Mesothelial cell of epicardium (in vitro differentiated cells): ENCODE data around the gene LMO1. TPM values are rescaled to one million over a fixed set of nuclear protein-coding genes. Genes with fewer than 3 reads are reported as not detected.

Source experiments
- DNase-seq, 2 experiments: peaks; one replicate each; pipeline ENCODE4 v3.0.0; 2021; ENCODE audit warnings: low spot score in 2 of 2; ENCODE audit not compliant: unreplicated experiment in 2 of 2
- H3K27ac Mint-ChIP-seq: 2 replicates; pipeline ENCODE4 v1.8.0; 2021; ENCODE audit warnings: mixed read lengths
- H3K27me3 Mint-ChIP-seq: 2 replicates; pipeline ENCODE4 v1.8.0; 2021; ENCODE audit warnings: low read depth, mixed read lengths
- H3K36me3 Mint-ChIP-seq: 2 replicates; pipeline ENCODE4 v1.8.0; 2021; ENCODE audit warnings: mixed read lengths
- H3K4me1 Mint-ChIP-seq: 2 replicates; pipeline ENCODE4 v1.8.0; 2021; ENCODE audit warnings: mixed read lengths
- H3K4me3 Mint-ChIP-seq: 2 replicates; pipeline ENCODE4 v1.8.0; 2021; ENCODE audit warnings: mild to moderate bottlenecking, moderate library complexity, mixed read lengths
- H3K9me3 Mint-ChIP-seq: 2 replicates; pipeline ENCODE4 v1.8.0; 2021; ENCODE audit warnings: mixed read lengths
- CTCF ChIP-seq: fragments of 200-600 bp; sonication (generic); IDR thresholded peaks from one replicate; pipeline ENCODE4 v1.5.0; 2021; ENCODE audit warnings: antibody characterized with exemption; ENCODE audit not compliant: unreplicated experiment
- total RNA-seq: library from RNA; stranded (reverse); gene quantifications from 3 replicates; pipeline ENCODE4 v1.2.1, GENCODE V29; 2021

Gene LMO1
- total RNA-seq, 1 donor from 2014 or later, result 4.1 TPM

- no peak overlapping the region for H3K4me3 Mint-ChIP-seq
- H3K36me3 Mint-ChIP-seq, result no peaks in the 10 kb centered on the region
- H3K27ac Mint-ChIP-seq, result no peak overlapping the region
- DNase-seq, result no peak
- no peak for TF ChIP-seq CTCF
- peaks cover 5% of the 10 kb centered on the region for H3K4me1 Mint-ChIP-seq
- no peaks in the 10 kb centered on the region for H3K27me3 Mint-ChIP-seq
- H3K9me3 Mint-ChIP-seq, result no peaks in the 10 kb centered on the region
These were observed 46.5 kb downstream of the LMO1 start for GRCh38 chr11:8217136-8217535.

GRCh38 chr11:8213376-8213775 lies 50.3 kb downstream of the LMO1 start:
- peaks cover 5% of the 10 kb centered on the region for H3K4me1 Mint-ChIP-seq
- H3K4me3 Mint-ChIP-seq, result no peak overlapping the region
- H3K9me3 Mint-ChIP-seq, result no peaks in the 10 kb centered on the region
- no peak for TF ChIP-seq CTCF
- no peak for DNase-seq
- no peaks in the 10 kb centered on the region for H3K36me3 Mint-ChIP-seq
- H3K27ac Mint-ChIP-seq, result no peak overlapping the region
- peaks cover 12% of the 10 kb centered on the region for H3K27me3 Mint-ChIP-seq

- DNase-seq, result peak in 1 of 2 experiments; percentile 31
- Mint-ChIP-seq H3K9me3 (no peaks in the 10 kb centered on the region), H3K4me1 (no peaks in the 10 kb centered on the region)
These were observed 54.4 kb downstream of the LMO1 start for GRCh38 chr11:8209208-8209807.

GRCh38 chr11:8207080-8208000 lies 56.3 kb downstream of the LMO1 start:
- Mint-ChIP-seq H3K36me3 (no peaks in the 10 kb centered on the region), H3K4me3 (no peak overlapping the region), H3K4me1 (no peaks in the 10 kb centered on the region), H3K27me3 (peaks cover 16% of the 10 kb centered on the region), H3K9me3 (no peaks in the 10 kb centered on the region), H3K27ac (no peak overlapping the region)
- DNase-seq, result peak in 1 of 2 experiments; percentile 30
- TF ChIP-seq CTCF, result no peak

More at GRCh38 chr11:8209208-8209807, 54.4 kb downstream of the LMO1 start:
- H3K36me3 Mint-ChIP-seq, result no peaks in the 10 kb centered on the region
- H3K27me3 Mint-ChIP-seq, result peaks cover 14% of the 10 kb centered on the region
- no peak overlapping the region for H3K4me3 Mint-ChIP-seq
- TF ChIP-seq CTCF, result no peak
- no peak overlapping the region for H3K27ac Mint-ChIP-seq

- no peak overlapping the region for H3K27ac Mint-ChIP-seq
These were observed 57.2 kb downstream of the LMO1 start for GRCh38 chr11:8206251-8207079.

More at GRCh38 chr11:8206251-8207079, 57.2 kb downstream of the LMO1 start:
- H3K4me3 Mint-ChIP-seq, result no peak overlapping the region
- peaks cover 16% of the 10 kb centered on the region for H3K27me3 Mint-ChIP-seq
- no peaks in the 10 kb centered on the region for H3K36me3 Mint-ChIP-seq
- TF ChIP-seq CTCF, result no peak
- no peaks in the 10 kb centered on the region for H3K4me1 Mint-ChIP-seq
- no peaks in the 10 kb centered on the region for H3K9me3 Mint-ChIP-seq
- DNase-seq, result peak in 1 of 2 experiments; percentile 33
